ENCODE measurements around the gene NME7.
"Not testable (repeated sequence)": the region's sequence is repeated elsewhere in the genome, so short reads cannot be mapped to it uniquely, and the experiment has no call there.

The NME7 gene

DNA sequence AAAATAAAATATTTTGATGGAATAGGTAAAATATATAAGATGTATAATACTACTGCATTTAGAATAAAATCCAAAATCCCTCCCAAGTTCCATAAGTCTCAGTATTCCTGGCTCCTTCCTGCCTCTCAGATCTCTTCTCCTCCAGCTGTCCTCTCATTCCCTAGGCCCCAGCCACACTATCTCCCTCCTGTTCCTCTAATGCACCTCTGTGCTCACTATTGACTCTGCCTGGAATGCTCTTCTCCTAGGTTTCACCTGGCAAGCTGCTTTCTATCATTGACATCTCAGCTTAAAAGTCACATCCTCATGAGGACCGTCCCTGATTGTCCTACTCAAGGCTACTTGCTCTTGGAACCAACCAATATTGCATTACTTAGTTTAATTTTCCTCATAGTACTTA, 7.2 kb downstream of the NME7 start:
- DNase-seq (no peak), ATAC-seq (no peak)
- H3K27ac Mint-ChIP-seq = no peak overlapping the region
- H3K9me3 Mint-ChIP-seq = no peaks in the 10 kb centered on the region
- no peaks in the 10 kb centered on the region for H3K27me3 Mint-ChIP-seq
- peaks cover 17% of the 10 kb centered on the region for H3K4me1 Mint-ChIP-seq
- H3K4me3 Mint-ChIP-seq = no peak overlapping the region

DNA sequence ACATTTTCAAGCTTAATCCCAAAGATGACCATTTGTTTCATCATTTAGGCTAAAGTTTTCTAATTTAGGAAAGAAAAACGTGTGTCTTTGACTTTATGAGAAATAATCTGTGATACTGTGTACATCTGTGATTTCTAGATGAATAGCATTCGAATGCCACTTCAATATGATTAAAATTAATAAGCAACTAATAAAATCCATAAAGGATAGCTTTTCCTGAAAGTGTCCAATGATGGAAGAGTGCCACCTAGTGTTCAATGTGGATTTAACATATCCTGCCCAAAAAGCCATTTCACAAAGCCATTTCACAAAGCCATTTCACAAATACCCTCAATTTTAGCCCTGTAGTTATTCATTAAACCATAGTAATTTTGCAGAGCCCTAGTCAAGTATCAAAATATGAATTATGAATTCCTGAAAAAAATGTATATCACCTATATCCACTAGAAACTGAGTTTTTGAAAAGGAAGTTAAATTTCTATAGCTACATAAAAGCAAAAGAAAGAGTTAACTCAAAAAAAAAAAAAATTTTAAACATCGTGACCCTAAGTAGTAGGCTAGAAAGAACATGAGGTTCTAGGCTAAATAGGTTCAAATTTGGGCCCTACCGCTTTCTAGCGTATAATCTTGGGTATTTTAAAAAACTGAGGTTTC, 19.1 kb downstream of the NME7 start:
- ATAC-seq (no peak), DNase-seq (no peak)
- Mint-ChIP-seq H3K9me3 (no peaks in the 10 kb centered on the region), H3K27ac (no peak overlapping the region), H3K27me3 (no peaks in the 10 kb centered on the region), H3K4me3 (no peak overlapping the region), H3K4me1 (peaks cover 15% of the 10 kb centered on the region)

DNA sequence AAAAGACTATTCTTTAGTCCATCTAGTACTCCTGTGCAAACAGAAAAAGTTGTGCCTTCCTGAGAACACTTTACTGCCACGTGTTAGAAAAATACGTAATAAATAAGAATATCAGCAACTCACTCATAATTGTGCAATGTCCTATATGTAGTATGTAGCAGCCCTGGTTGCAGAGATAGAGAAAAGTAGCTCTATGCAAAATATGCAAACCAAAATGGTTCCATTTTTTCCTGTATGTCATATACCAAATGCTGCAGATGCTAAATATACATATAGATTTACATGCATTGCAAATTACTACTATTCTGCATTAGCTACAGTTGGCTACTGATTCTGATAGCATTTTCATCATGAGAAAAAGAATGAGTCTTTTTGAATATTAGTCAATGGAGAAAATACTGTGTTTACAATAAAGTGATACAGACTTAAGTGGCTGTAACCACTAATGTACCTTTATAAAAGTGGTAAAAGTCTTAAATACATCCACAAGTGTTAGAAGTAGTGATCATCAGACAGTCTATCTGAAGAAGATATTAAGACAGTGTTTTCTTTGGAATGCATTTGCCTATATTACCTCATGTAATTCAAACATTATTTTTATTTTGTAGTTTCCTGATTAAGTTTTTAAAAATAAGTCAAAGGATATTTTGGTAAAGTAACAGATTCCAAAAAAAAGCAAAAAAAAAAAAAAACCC, 19.8 kb downstream of the NME7 start:
- Mint-ChIP-seq H3K4me3 (no peak overlapping the region), H3K27me3 (no peaks in the 10 kb centered on the region), H3K4me1 (peaks cover 15% of the 10 kb centered on the region), H3K27ac (no peak overlapping the region), H3K9me3 (no peaks in the 10 kb centered on the region)
- DNase-seq = no peak
- ATAC-seq = no peak

DNA sequence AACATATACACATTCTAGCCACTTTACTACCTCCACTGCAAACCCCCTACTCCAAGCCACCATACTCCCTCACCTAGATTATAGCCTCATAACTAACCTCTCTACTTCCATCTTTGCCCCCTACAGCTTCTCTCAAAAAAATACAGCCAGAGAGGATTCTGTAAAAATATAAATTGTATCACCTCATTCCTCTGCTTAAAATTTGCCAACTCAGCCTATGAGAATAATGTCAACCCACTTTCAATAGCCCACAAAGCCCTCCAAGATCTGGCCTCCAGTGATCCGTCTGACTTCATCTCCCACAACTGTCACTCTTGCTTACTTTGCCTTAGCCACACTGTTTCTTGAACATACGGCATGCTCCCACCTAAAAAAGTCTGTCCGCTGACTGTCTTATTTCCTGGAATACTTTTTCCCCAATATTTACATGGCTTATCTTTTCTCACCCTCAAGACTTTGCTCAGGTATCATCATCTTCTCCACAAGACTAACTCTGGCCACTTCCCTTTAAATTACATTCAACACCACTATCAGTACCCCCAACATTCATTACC, 21.5 kb downstream of the NME7 start:
- ATAC-seq = no peak

DNA sequence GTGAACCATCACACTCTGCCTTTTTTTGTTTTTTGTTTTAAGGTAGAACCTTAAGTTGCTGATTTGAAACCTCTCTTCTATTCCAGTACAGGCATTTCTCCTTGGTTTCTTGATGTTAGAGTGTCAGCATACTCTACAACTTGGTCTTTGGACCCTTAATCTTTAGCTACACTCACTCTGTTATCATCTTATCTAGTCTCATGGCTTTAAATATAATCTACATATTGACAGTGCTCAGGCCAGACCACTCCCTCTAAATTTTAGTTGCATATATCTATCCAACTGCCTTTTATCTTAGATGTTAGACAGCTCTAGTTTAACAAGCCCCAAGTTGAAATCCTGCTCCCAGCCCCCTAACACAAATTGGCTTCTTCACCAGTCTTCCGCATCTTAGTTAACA, 22.1 kb downstream of the NME7 start:
- H3K4me1 Mint-ChIP-seq = peaks cover 2% of the 10 kb centered on the region
- DNase-seq (no peak), ATAC-seq (no peak)
- H3K4me3 Mint-ChIP-seq = no peak overlapping the region
- no peak overlapping the region for H3K27ac Mint-ChIP-seq
- no peaks in the 10 kb centered on the region for H3K27me3 Mint-ChIP-seq
- H3K9me3 Mint-ChIP-seq = peaks cover 4 to 6% of the 10 kb centered on the region in 2 donors

More for the DNA sequence above, 21.5 kb downstream of the NME7 start:
- DNase-seq = no peak
- Mint-ChIP-seq H3K4me3 (no peak overlapping the region), H3K4me1 (peaks cover 1% of the 10 kb centered on the region), H3K27ac (peak overlapping the region in 1 of 2 donors; percentile 3), H3K27me3 (no peaks in the 10 kb centered on the region), H3K9me3 (no peaks in the 10 kb centered on the region)

DNA sequence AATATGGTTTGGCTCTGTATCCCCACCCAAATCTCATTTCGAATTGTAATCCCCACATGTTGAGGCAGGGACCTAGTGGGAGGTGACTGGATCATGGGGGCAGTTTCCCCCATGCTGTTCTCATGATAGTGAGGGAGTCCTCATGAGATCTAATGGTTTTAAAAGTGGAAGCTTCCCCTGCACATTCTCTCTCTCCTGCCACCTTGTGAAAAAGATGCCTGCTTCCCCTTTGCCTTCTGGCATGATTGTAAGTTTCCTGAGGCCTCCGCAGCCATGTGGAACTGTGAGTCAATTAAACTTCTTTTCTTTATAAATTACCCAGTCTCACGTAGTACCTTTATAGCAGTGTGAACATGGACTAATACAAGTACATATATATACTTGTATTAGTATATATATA, 25.5 kb downstream of the NME7 start:
- Mint-ChIP-seq H3K4me1 (peaks cover 26% of the 10 kb centered on the region), H3K9me3 (peaks cover 17 to 20% of the 10 kb centered on the region in 2 donors)
- not testable (repeated sequence) for ATAC-seq, H3K4me3 Mint-ChIP-seq, DNase-seq, H3K27ac Mint-ChIP-seq, H3K27me3 Mint-ChIP-seq

DNA sequence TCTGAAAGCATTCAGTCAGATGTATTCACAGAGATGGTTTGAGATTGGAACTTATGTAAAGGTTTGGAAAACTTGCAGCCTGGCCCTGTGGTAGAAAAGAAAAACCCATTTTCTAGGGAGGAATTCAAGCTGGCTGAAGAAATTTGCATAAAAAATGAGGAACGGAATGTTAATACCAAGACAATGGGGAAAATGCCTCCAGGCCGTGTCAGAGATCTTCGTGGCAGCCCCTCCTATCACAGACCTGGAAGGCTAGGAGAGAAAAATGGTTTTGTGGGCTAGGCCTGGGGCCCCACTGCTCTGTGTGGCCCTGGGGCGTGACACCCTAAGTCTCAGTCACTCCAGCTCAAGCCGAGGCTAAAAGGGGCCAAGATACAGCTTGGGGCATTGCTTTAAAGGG, 26.7 kb downstream of the NME7 start:
- DNase-seq = no peak
- Mint-ChIP-seq H3K27ac (no peak overlapping the region), H3K4me3 (no peak overlapping the region), H3K9me3 (peaks cover 17 to 20% of the 10 kb centered on the region in 2 donors), H3K27me3 (no peaks in the 10 kb centered on the region), H3K4me1 (peaks cover 30% of the 10 kb centered on the region)
- ATAC-seq = no peak

DNA sequence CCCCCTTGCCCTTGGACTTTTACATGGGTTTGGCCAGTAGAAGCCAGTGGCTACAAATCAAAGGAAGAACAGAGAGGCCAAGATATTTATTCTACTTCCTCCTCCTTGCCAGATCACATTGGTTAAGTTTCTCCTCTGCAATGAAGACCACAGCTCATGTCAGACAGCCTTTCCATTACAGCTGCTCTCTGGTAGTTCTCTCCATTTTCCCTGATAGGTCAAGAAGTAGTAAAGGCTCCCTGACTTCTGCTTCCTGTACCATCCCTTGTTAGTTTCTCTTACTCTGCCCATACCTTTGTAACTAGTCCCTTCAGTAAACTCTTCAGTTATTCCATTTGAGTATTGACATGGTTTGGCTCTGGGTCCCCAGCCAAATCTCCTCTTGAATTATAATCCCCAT, 27.8 kb downstream of the NME7 start:
- Mint-ChIP-seq H3K27ac (peak overlapping the region in 1 of 2 donors; percentile 10), H3K4me1 (peaks cover 35% of the 10 kb centered on the region), H3K9me3 (peaks cover 23 to 25% of the 10 kb centered on the region in 2 donors), H3K4me3 (no peak overlapping the region), H3K27me3 (no peaks in the 10 kb centered on the region)
- peak; percentile 35 for ATAC-seq
- DNase-seq = no peak

DNA sequence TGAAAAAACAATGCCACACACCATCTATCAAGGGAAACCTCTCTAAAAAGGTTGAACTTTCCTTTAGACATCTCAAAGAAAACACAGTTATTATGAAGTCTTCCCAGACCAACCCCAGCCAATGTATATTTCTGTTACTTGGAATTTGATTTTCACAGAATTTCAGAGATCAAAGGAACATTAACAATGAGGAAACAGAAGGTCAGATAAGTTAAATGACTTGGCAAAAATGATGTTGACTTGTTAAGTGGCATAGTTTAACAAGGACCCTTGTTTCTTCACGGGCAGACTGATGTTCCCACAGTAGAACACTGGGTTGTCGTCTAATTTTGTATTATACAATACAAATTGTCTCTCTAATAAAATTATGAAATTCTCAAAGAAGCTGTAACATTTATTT, 29.0 kb downstream of the NME7 start:
- Mint-ChIP-seq H3K27me3 (no peaks in the 10 kb centered on the region), H3K27ac (no peak overlapping the region), H3K9me3 (peaks cover 30 to 32% of the 10 kb centered on the region in 2 donors), H3K4me3 (no peak overlapping the region), H3K4me1 (peaks cover 47% of the 10 kb centered on the region)
- DNase-seq (no peak), ATAC-seq (no peak)

DNA sequence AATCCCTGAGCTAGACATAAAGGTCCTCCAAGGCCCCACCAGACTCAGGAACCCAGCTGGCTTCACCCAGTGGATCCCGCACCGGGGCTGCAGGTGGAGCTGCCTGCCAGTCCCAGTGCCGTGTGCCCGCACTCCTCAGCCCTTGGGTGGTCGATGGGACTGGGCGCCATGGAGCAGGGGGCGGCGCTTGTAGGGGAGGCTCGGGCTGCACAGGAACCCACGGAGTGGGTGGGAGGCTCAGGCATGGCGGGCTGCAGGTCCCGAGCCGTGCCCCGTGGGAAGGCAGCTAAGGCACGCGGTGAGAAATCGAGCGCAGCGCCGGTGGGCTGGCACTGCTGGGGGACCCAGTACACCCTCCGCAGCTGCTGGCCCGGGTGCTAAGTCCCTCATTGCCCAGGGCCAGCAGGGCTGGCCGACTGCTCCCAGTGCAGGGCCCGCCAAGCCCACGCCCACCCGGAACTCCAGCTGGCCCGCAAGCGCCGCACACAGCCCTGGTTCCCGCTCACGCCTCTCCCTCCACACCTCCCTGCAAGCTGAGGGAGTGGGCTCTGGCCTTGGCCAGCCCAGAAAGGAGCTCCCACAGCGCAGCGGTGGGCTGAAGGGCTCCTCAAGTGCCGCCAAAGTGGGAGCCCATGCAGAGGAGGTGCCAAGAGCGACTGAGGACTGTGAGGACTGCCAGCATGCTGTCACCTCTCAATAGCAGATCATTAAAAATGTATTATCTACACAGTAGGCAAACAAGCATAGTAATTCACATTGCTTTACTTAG, 30.5 kb downstream of the NME7 start:
- not testable (repeated sequence) for ATAC-seq, DNase-seq, H3K4me3 Mint-ChIP-seq, H3K27me3 Mint-ChIP-seq, H3K27ac Mint-ChIP-seq
- Mint-ChIP-seq H3K4me1 (peaks cover 49% of the 10 kb centered on the region), H3K9me3 (peaks cover 34 to 36% of the 10 kb centered on the region in 2 donors)

DNA sequence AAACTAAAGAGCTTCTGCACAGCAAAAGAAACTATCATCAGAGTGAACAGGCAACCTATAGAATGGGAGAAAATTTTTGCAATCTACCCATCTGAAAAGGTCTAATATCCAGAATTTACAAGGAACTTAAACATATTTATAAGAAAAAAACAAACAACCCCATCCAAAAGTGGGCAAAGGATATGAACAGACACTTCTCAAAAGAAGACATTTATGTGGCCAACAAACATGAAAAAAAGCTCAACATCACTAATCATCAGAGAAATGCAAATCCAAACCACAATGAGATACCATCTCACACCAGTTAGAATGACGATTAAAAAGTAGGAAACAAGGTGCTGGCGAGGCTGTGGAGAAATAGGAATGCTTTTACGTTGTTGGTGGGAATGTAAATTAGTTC, 32.9 kb downstream of the NME7 start:
- not testable (repeated sequence) for ATAC-seq, H3K27ac Mint-ChIP-seq
- peaks cover 29 to 39% of the 10 kb centered on the region in 2 donors for H3K9me3 Mint-ChIP-seq

DNA sequence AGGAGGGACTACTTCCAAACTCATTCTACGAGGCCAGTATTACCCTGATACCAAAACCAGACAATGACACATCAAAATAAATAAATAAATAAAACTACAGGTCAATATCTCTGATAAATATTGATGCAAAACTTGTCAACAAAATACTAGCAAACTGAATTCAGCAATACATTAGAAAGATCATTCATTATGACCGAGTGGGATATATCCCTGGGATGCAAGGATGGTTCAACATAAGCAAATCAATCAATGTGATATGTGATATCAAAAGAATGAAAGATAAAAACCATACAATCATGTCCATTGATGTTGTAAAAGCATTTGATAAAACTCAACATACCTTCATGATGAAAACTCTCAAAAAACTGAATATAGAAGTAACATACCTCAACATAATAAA, 36.7 kb downstream of the NME7 start:
- Mint-ChIP-seq H3K9me3 (peaks cover 32 to 35% of the 10 kb centered on the region in 2 donors), H3K4me1 (peaks cover 47% of the 10 kb centered on the region), H3K27ac (no peak overlapping the region)

More for the DNA sequence above, 32.9 kb downstream of the NME7 start:
- not testable (repeated sequence) for DNase-seq, H3K27me3 Mint-ChIP-seq, H3K4me3 Mint-ChIP-seq
- peaks cover 40% of the 10 kb centered on the region for H3K4me1 Mint-ChIP-seq

DNA sequence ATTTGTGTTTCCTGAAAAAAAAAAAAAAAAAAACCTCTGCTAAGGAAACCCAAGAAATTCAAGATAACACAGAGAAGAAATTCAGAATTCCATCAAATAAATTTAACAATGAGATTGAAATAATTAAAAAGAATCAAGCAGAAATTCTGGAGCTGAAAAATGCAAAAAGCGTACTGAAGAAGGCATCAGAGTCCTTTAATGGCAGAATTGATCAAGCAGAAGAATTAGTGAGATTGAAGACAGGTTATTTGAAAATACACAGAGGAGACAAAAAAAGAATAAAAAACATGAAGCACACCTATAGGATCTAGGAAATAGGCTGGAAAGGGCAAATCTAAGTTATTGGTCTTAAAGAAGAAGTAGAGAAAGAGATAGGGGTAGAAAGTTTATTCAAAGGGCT, 38.2 kb downstream of the NME7 start:
- H3K27me3 Mint-ChIP-seq = no peaks in the 10 kb centered on the region
- no peak overlapping the region for H3K4me3 Mint-ChIP-seq
- peaks cover 38% of the 10 kb centered on the region for H3K4me1 Mint-ChIP-seq
- H3K27ac Mint-ChIP-seq = no peak overlapping the region
- peaks cover 23 to 31% of the 10 kb centered on the region in 2 donors for H3K9me3 Mint-ChIP-seq
- DNase-seq (no peak), ATAC-seq (no peak)

More for the DNA sequence above, 36.7 kb downstream of the NME7 start:
- ATAC-seq (no peak), DNase-seq (no peak)
- no peaks in the 10 kb centered on the region for H3K27me3 Mint-ChIP-seq
- no peak overlapping the region for H3K4me3 Mint-ChIP-seq

DNA sequence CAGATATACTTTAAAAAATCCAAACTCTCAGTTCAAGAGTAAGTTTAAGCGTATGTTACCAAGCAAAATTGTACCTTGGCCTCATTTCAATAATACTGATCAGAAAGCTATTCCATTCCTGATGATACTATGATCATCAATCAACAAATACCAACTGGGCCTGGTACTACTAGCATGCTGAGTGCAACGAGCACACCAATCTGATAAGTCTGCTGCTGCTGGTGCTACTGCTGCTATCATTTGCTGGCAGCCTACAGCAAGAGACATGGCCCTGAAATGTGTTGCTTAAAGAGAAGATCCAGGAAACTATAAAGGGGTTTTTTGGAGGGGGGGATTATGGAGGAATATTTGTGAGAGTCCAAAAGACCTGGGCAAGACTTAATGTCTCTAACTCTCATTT, 39.7 kb downstream of the NME7 start:
- no peak for ATAC-seq
- H3K9me3 Mint-ChIP-seq = peaks cover 18 to 26% of the 10 kb centered on the region in 2 donors

DNA sequence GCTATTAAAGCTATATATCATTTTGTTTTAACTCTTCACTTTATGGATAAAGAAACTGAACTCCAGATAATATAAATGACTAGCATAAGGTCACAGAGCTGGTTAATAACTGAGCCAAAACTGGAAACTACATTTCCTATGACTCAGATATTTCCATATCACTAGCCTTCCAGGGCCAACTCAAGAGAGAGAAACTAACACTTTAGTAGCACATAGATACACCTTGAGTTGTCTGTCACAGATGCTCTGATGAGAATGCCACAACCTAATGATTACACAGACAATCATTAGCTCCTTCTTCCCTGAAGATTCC, 40.7 kb downstream of the NME7 start:
- Mint-ChIP-seq H3K27ac (peak overlapping the region in 1 of 2 donors; percentile 42), H3K4me3 (peak overlapping the region; percentile 6 to 13), H3K9me3 (peaks cover 11 to 20% of the 10 kb centered on the region in 2 donors), H3K4me1 (peaks cover 28% of the 10 kb centered on the region), H3K27me3 (no peaks in the 10 kb centered on the region)
- ATAC-seq (peak; percentile 100), DNase-seq (no peak)

More for the DNA sequence above, 39.7 kb downstream of the NME7 start:
- Mint-ChIP-seq H3K4me1 (peaks cover 28% of the 10 kb centered on the region), H3K4me3 (no peak overlapping the region), H3K27ac (no peak overlapping the region), H3K27me3 (no peaks in the 10 kb centered on the region)
- no peak for DNase-seq
